HG03066 (cell line): ENCODE results near the gene PNPLA7.
"Not testable (repeated sequence)": the region's sequence is repeated elsewhere in the genome, so short reads cannot be mapped to it uniquely, and the experiment has no call there.

Experiments used
- ATAC-seq: cut with Tn5 transposase; IDR thresholded peaks from one replicate; pipeline ENCODE4 v1.9.1; 2021; ENCODE audit warnings: low read depth; ENCODE audit not compliant: unreplicated experiment

PNPLA7 gene

GRCh38 chr9:137543237-137543963 lies 6.8 kb downstream of the PNPLA7 start:
- ATAC-seq: no peak

- ATAC-seq: no peak
These were observed 7.7 kb downstream of the PNPLA7 start for GRCh38 chr9:137542486-137542885.

GRCh38 chr9:137540536-137540935 lies 9.7 kb downstream of the PNPLA7 start:
- no peak for ATAC-seq

GRCh38 chr9:137538058-137538457 lies 12.1 kb downstream of the PNPLA7 start:
- ATAC-seq: no peak

- not testable (repeated sequence) for ATAC-seq
These were observed 13.5 kb downstream of the PNPLA7 start for GRCh38 chr9:137536594-137537131.

GRCh38 chr9:137535120-137535428 lies 15.1 kb downstream of the PNPLA7 start:
- ATAC-seq: no peak

GRCh38 chr9:137534256-137535119 lies 15.7 kb downstream of the PNPLA7 start:
- ATAC-seq: no peak

- not testable (repeated sequence) for ATAC-seq
These were observed 17.2 kb downstream of the PNPLA7 start for GRCh38 chr9:137532891-137533468.

- ATAC-seq: no peak
These were observed 19.0 kb downstream of the PNPLA7 start for GRCh38 chr9:137531099-137531765.

GRCh38 chr9:137530331-137530730 lies 19.9 kb downstream of the PNPLA7 start:
- ATAC-seq: no peak

GRCh38 chr9:137524981-137525317 lies 25.3 kb downstream of the PNPLA7 start:
- ATAC-seq: no peak

- no peak for ATAC-seq
These were observed 25.8 kb downstream of the PNPLA7 start for GRCh38 chr9:137524161-137524980.

GRCh38 chr9:137522746-137523455 lies 27.3 kb downstream of the PNPLA7 start:
- no peak for ATAC-seq

- no peak for ATAC-seq
These were observed 28.7 kb downstream of the PNPLA7 start for GRCh38 chr9:137521405-137521985.

GRCh38 chr9:137520614-137521404 lies 29.4 kb downstream of the PNPLA7 start:
- ATAC-seq: no peak

GRCh38 chr9:137519553-137519952 lies 30.6 kb downstream of the PNPLA7 start:
- no peak for ATAC-seq

GRCh38 chr9:137518661-137519459 lies 31.3 kb downstream of the PNPLA7 start:
- ATAC-seq: not testable (repeated sequence)
